Heart right ventricle (tissue), 16 donors: Measurements from ENCODE around the gene ZNF181. TPM values are rescaled to one million over a fixed set of nuclear protein-coding genes. Genes with fewer than 3 reads are reported as not detected.

ENCODE experiments used
- ATAC-seq, 8 donors: fragments of 200-7000 bp; cut with Tn5 transposase; one replicate each; pipeline ENCODE4 v1.9.1; 2020; ENCODE audit warnings: mild to moderate bottlenecking in 8 of 8, moderate library complexity in 8 of 8, moderate number of reproducible peaks in 1 of 8
- DNase-seq, 2 donors: peaks; one replicate each; pipeline ENCODE4 v3.0.0-alpha.2; 2020
- H3K27ac ChIP-seq, 10 donors: fragments of 200-600 bp; sonication (generic) in 2 of 10; one replicate each; pipeline versions ENCODE4 v1.5.0 to v1.8.0; 2020 to 2022; ENCODE audit warnings: mild to moderate bottlenecking in 3 of 10
- H3K27me3 ChIP-seq, 7 donors: fragments of 200-600 bp; one replicate each; pipeline ENCODE4 v1.8.0; 2021 to 2022; ENCODE audit warnings: mild to moderate bottlenecking in 2 of 7
- H3K36me3 ChIP-seq, 9 donors: fragments of 200-600 bp; sonication (generic) in 1 of 9; one replicate each; pipeline versions ENCODE4 v1.5.0 to v1.8.0; 2020 to 2022; ENCODE audit warnings: mild to moderate bottlenecking in 2 of 9
- H3K4me1 ChIP-seq, 9 donors: fragments of 200-600 bp; sonication (generic) in 1 of 9; one replicate each; pipeline versions ENCODE4 v1.5.0 to v1.8.0; 2020 to 2022; ENCODE audit warnings: mild to moderate bottlenecking in 4 of 9
- H3K4me3 ChIP-seq, 10 donors: fragments of 200-600 bp; sonication (generic) in 2 of 10; one replicate each; pipeline versions ENCODE4 v1.5.0 to v1.8.0; 2020 to 2022; ENCODE audit warnings: mild to moderate bottlenecking in 7 of 10, moderate library complexity in 2 of 10
- H3K9me3 ChIP-seq, 11 donors: fragments of 200-600 bp in 10 of 11; sonication (generic) in 2 of 11; one replicate each; pipeline versions ENCODE4 v1.5.0 to v1.8.0; 2013 to 2022; ENCODE audit warnings: mild to moderate bottlenecking in 2 of 11, control low read depth in 1 of 11, moderate library complexity in 1 of 11
- CTCF ChIP-seq, 9 donors: fragments of 200-600 bp; sonication (generic) in 2 of 9; IDR thresholded peaks; one replicate each; pipeline versions ENCODE4 v1.5.0 to v1.8.0; 2021 to 2022; ENCODE audit warnings: antibody characterized with exemption in 9 of 9, mild to moderate bottlenecking in 5 of 9, moderate library complexity in 1 of 9
- WGBS, 2 donors: extraction: QIAGEN DNeasy Blood & Tissue Kit; methylation state at CpG; one replicate each; pipeline ENCODE4 v1.1.7; 2013; ENCODE audit warnings: inconsistent platforms in 1 of 2; 5-methylcytosine and 5-hydroxymethylcytosine counted together
- intact Hi-C, 10 donors: fragments of 100-400 bp; cut with DNase I; formaldehyde crosslinking; loops; one replicate each; pipeline versions ENCODE4 v1.11.1 to v1.14.2; 2022
- polyA plus RNA-seq, 2 donors: library from polyadenylated mRNA; stranded (reverse); fragments of 200-250 nt; gene quantifications; one replicate each; pipeline ENCODE4 v1.2.3, GENCODE V29; 2013
- total RNA-seq, 10 donors: library from RNA; stranded (reverse); fragmentation: NEBNext Ultra II Directional in 3 of 10; extraction: Animal tissue kit (Norgen Biotek cat#: 25700) in 3 of 10; gene quantifications; one replicate each; pipeline versions ENCODE4 v1.2.1 to v1.2.4, GENCODE V29; 2021 to 2023
- donor health status: Arrhythmogenic right ventricular cardiomyopathy.
- donor health status: ischemic (EF 13 %, LVEDD 7.1; RV severe dilation, severe dysfunction).
- donor health status: healthy with polysubstance abuse.
- donor health status: DM: no; HTN: yes; CAD: no.
- donor health status: DM: no; HTN: no; CAD: no.
- donor health status: ischemic (EF 25% LVEDD 6.9; RV normal size, moderate dysfunction).
- donor health status: ischemic (EF 25% LVEDD 5.7; RV mildly dilated, moderate dysfunction).
- donor health status: healthy.
- donor health status: DM: yes; HTN: yes; CAD: no.
- donor health status: Ischemic cardiomyopathy.
- donor health status: ischemic (EF 35%, LVEDD 5.7; RV mildly dilated, moderate dysfunction).
- donor health status: nonischemic (EF 11% LVEDD 7.7; RV severe dilation, severe dysfunction).
- donor health status: DM: yes; HTN: yes; CAD: no.
- donor health status: PGD.
- donor health status: ischemic (EF 29% LVEDD 5.4; RV normal size, mild dysfunction).
- donor health status: nonischemic (EF 23%, LVEDD 6.1; RV moderate dilation, normal function).

The ZNF181 gene
- total and polyA plus RNA-seq, 12 donors = 6.2 to 27.6 (median 18.3) TPM

GRCh38 chr19:34732612-34733211, 1.3 kb upstream of the ZNF181 start:
- Histone ChIP-seq H3K27me3 (no peaks in the 10 kb centered on the region), H3K4me3 (peak overlapping the region; percentile 45 to 93 (median 81)), H3K4me1 (peaks cover 2 to 48% (median 26%) of the 10 kb centered on the region in 9 donors), H3K36me3 (peaks cover 0 to 25% (median 16%) of the 10 kb centered on the region in 9 donors), H3K27ac (peak overlapping the region; percentile 91 to 100 (median 98)), H3K9me3 (peaks cover 0 to 24% (median 0%) of the 10 kb centered on the region in 11 donors)
- DNase-seq (peak in 1 of 2 donors; percentile 11), ATAC-seq (peak in 1 of 8 donors; percentile 8)
- no peak for TF ChIP-seq CTCF (IDR thresholded peaks at IDR 0.05)
- 44 to 51% methylated on average over 14 to 15 of the region's 15 CpGs for WGBS, 2 donors
- intact Hi-C loops = loop anchor here in 5 of 10 donors (2.0 to 5.0 kb wide), 3 partner anchors 40 to 194 kb away; partner anchors contain the start of genes SCGB2B2 (in 4 of the 5), ZNF302 (in 4 of the 5), ZNF599 (in 2 of the 5) and ZNF30 (in 1 of the 5)

GRCh38 chr19:34733266-34733745, 737 bp upstream of the ZNF181 start:
- intact Hi-C loops = loop anchor here in 5 of 10 donors (2.0 to 5.0 kb wide), 3 partner anchors 39 to 193 kb away; partner anchors contain the start of genes SCGB2B2 (in 4 of the 5), ZNF302 (in 4 of the 5), ZNF599 (in 2 of the 5) and ZNF30 (in 1 of the 5)
- ATAC-seq (peak; percentile 10 to 49 (median 36)), DNase-seq (peak in 1 of 2 donors; percentile 69)

GRCh38 chr19:34734537-34735103, 577 bp downstream of the ZNF181 start:
- Histone ChIP-seq H3K4me3 (peak overlapping the region; percentile 45 to 93 (median 81)), H3K9me3 (peaks cover 0 to 43% (median 7%) of the 10 kb centered on the region in 11 donors), H3K36me3 (peaks cover 0 to 44% (median 35%) of the 10 kb centered on the region in 9 donors), H3K27me3 (no peaks in the 10 kb centered on the region), H3K27ac (peak overlapping the region; percentile 91 to 100 (median 98)), H3K4me1 (peaks cover 2 to 48% (median 26%) of the 10 kb centered on the region in 9 donors)
- DNase-seq (no peak), ATAC-seq (no peak)
- WGBS, 2 donors = 12% methylated on average over 16 of the region's 16 CpGs
- intact Hi-C loops = loop anchor here in 6 of 10 donors (2.0 to 5.0 kb wide), 3 partner anchors 38 to 58 kb away; partner anchors contain the start of genes SCGB2B2 (in 6 of the 6), ZNF302 (in 6 of the 6) and ZNF599 (in 2 of the 6)
- no peak for TF ChIP-seq CTCF (IDR thresholded peaks at IDR 0.05)

More at GRCh38 chr19:34733266-34733745, 737 bp upstream of the ZNF181 start:
- TF ChIP-seq CTCF (IDR thresholded peaks at IDR 0.05) = no peak
- Histone ChIP-seq H3K36me3 (peaks cover 0 to 31% (median 22%) of the 10 kb centered on the region in 9 donors), H3K4me3 (peak overlapping the region; percentile 45 to 93 (median 81)), H3K27ac (peak overlapping the region; percentile 91 to 100 (median 98)), H3K9me3 (peaks cover 0 to 30% (median 4%) of the 10 kb centered on the region in 11 donors), H3K27me3 (no peaks in the 10 kb centered on the region), H3K4me1 (peaks cover 2 to 48% (median 26%) of the 10 kb centered on the region in 9 donors)
- 0% methylated on average over 13 of the region's 13 CpGs for WGBS, 2 donors
